Measurements from ENCODE around the gene HSPB7. TPM values are rescaled to one million over a fixed set of nuclear protein-coding genes. Genes with fewer than 3 reads are reported as not detected.

The HSPB7 gene
- total RNA-seq (2022): not detected in 2 replicates
- Bru-seq, nascent RNA: not detected
- BruChase-seq, experiment 1, labeled RNA remaining after a 6-hour chase: not detected
- BruChase-seq, experiment 2, labeled RNA remaining after a 2-hour chase: not detected
- long read RNA-seq: 0 reads

GRCh38 chr1:16017461-16018303 is at the start of gene HSPB7:
Gene HSPB7, minus strand, starts transcription at chr1:16018043. Its CDS starts 80 bp downstream, at chr1:16017963.
- ChIA-PET POLR2A (interaction anchor here (0.5 kb wide), 1 partner anchor 1306 kb away, joined by 3 read pairs; no protein-coding TSS in a partner anchor), CTCF (interaction anchor here (0.5 to 1.1 kb wide), 3 partner anchors 8 to 120 kb away, joined by 3 to 4 read pairs (median 4); no protein-coding TSS in a partner anchor)
- H3K4me3 Mint-ChIP-seq (ENCODE audit: unreplicated experiment): no peak within 1 kb of the TSS
- no peaks in the 10 kb centered on the region for H3K27me3 Mint-ChIP-seq (ENCODE audit: insufficient read depth, unreplicated experiment)
- no peak for TF ChIP-seq CTCF (IDR thresholded peaks at IDR 0.05; ENCODE audit: unreplicated experiment)
- H3K9me3 Mint-ChIP-seq (ENCODE audit: unreplicated experiment): no peaks in the 10 kb centered on the region
- H3K27ac Mint-ChIP-seq (ENCODE audit: low read depth, unreplicated experiment): peak within 1 kb of the TSS; percentile 67
- intact Hi-C loops (cut with micrococcal nuclease): no loop called here
- peaks cover 19% of the 10 kb centered on the region for H3K4me1 Mint-ChIP-seq (ENCODE audit: insufficient read depth, unreplicated experiment)
- no peak for DNase-seq (ENCODE audit: unreplicated experiment)
- no peaks in the 10 kb centered on the region for H3K36me3 Mint-ChIP-seq (ENCODE audit: insufficient read depth, unreplicated experiment)
- no TSS peak for BruUV-seq (replicated peaks)

- no peak for TF ChIP-seq CTCF (IDR thresholded peaks at IDR 0.05; ENCODE audit: unreplicated experiment)
- no peaks in the 10 kb centered on the region for H3K36me3 Mint-ChIP-seq (ENCODE audit: insufficient read depth, unreplicated experiment)
- POLR2A ChIA-PET: no interaction called here
- intact Hi-C loops (cut with micrococcal nuclease): no loop called here
- peaks cover 6% of the 10 kb centered on the region for H3K4me1 Mint-ChIP-seq (ENCODE audit: insufficient read depth, unreplicated experiment)
- CTCF ChIA-PET: interaction anchor here (0.6 to 0.7 kb wide), 2 partner anchors 35 to 608 kb away, joined by 3 to 5 read pairs; no protein-coding TSS in a partner anchor
- no peak overlapping the region for H3K4me3 Mint-ChIP-seq (ENCODE audit: unreplicated experiment)
- BruUV-seq (replicated peaks): no TSS peak
- no peaks in the 10 kb centered on the region for H3K9me3 Mint-ChIP-seq (ENCODE audit: unreplicated experiment)
- peaks cover 16% of the 10 kb centered on the region for H3K27me3 Mint-ChIP-seq (ENCODE audit: insufficient read depth, unreplicated experiment)
- no peak for DNase-seq (ENCODE audit: unreplicated experiment)
- H3K27ac Mint-ChIP-seq (ENCODE audit: low read depth, unreplicated experiment): peak overlapping the region; percentile 39
These were observed 49.4 kb upstream of the HSPB7 start for GRCh38 chr1:16067127-16067768.

GRCh38 chr1:16066245-16066644 is 48.4 kb upstream of the HSPB7 start:
- H3K27ac Mint-ChIP-seq (ENCODE audit: low read depth, unreplicated experiment): no peak overlapping the region
- no TSS peak for BruUV-seq (replicated peaks)
- no peak for TF ChIP-seq CTCF (IDR thresholded peaks at IDR 0.05; ENCODE audit: unreplicated experiment)
- peaks cover 17% of the 10 kb centered on the region for H3K27me3 Mint-ChIP-seq (ENCODE audit: insufficient read depth, unreplicated experiment)
- POLR2A ChIA-PET: no interaction called here
- peaks cover 6% of the 10 kb centered on the region for H3K4me1 Mint-ChIP-seq (ENCODE audit: insufficient read depth, unreplicated experiment)
- intact Hi-C loops (cut with micrococcal nuclease): no loop called here
- H3K9me3 Mint-ChIP-seq (ENCODE audit: unreplicated experiment): no peaks in the 10 kb centered on the region
- DNase-seq (ENCODE audit: unreplicated experiment): no peak
- CTCF ChIA-PET: interaction anchor here (0.9 kb wide), 1 partner anchor 16 kb away, joined by 4 read pairs; no protein-coding TSS in a partner anchor
- no peaks in the 10 kb centered on the region for H3K36me3 Mint-ChIP-seq (ENCODE audit: insufficient read depth, unreplicated experiment)
- H3K4me3 Mint-ChIP-seq (ENCODE audit: unreplicated experiment): no peak overlapping the region

GRCh38 chr1:16065269-16065576 is 47.4 kb upstream of the HSPB7 start:
- H3K27me3 Mint-ChIP-seq (ENCODE audit: insufficient read depth, unreplicated experiment): peaks cover 27% of the 10 kb centered on the region
- peaks cover 6% of the 10 kb centered on the region for H3K4me1 Mint-ChIP-seq (ENCODE audit: insufficient read depth, unreplicated experiment)
- POLR2A ChIA-PET: interaction anchor here (0.7 kb wide), 1 partner anchor 309 kb away, joined by 3 read pairs; no protein-coding TSS in a partner anchor
- H3K36me3 Mint-ChIP-seq (ENCODE audit: insufficient read depth, unreplicated experiment): no peaks in the 10 kb centered on the region
- CTCF ChIA-PET: interaction anchor here (1.3 to 1.5 kb wide), 2 partner anchors 9 to 10 kb away, joined by 3 to 4 read pairs; no protein-coding TSS in a partner anchor
- intact Hi-C loops (cut with micrococcal nuclease): no loop called here
- no peaks in the 10 kb centered on the region for H3K9me3 Mint-ChIP-seq (ENCODE audit: unreplicated experiment)
- TF ChIP-seq CTCF (IDR thresholded peaks at IDR 0.05; ENCODE audit: unreplicated experiment): no peak
- H3K4me3 Mint-ChIP-seq (ENCODE audit: unreplicated experiment): no peak overlapping the region
- no peak overlapping the region for H3K27ac Mint-ChIP-seq (ENCODE audit: low read depth, unreplicated experiment)
- no peak for DNase-seq (ENCODE audit: unreplicated experiment)
- BruUV-seq (replicated peaks): no TSS peak

Data from MCF 10A (cell line).